ENCODE data around the gene C10orf53. TPM values are rescaled to one million over a fixed set of nuclear protein-coding genes. Genes with fewer than 3 reads are reported as not detected.
"Not testable (repeated sequence)": the region's sequence is repeated elsewhere in the genome, so short reads cannot be mapped to it uniquely, and the experiment has no call there.

Gene C10orf53
- total RNA-seq, 1 donor from 2014 or later = not detected

- Histone ChIP-seq H3K27ac (no peak overlapping the region), H3K4me3 (no peak overlapping the region), H3K9me3 (no peaks in the 10 kb centered on the region), H3K4me1 (no peaks in the 10 kb centered on the region), H3K27me3 (ENCODE audit: low read depth) (no peaks in the 10 kb centered on the region), H3K36me3 (no peaks in the 10 kb centered on the region)
- intact Hi-C loops (cut with DNase I) = no loop called here
- DNase-seq (no peak), ATAC-seq (no peak)
- TF ChIP-seq CTCF (IDR thresholded peaks at IDR 0.05) = no peak
Observed at GRCh38 chr10:49666685-49667084, 12.8 kb upstream of the C10orf53 start.

- ATAC-seq (no peak), DNase-seq (no peak)
- H3K27me3 ChIP-seq (ENCODE audit: low read depth) = no peaks in the 10 kb centered on the region
- no peak for TF ChIP-seq CTCF (IDR thresholded peaks at IDR 0.05)
- no peaks in the 10 kb centered on the region for H3K4me1 ChIP-seq
- H3K36me3 ChIP-seq = no peaks in the 10 kb centered on the region
- no peak overlapping the region for H3K4me3 ChIP-seq
- no peak overlapping the region for H3K27ac ChIP-seq
- intact Hi-C loops (cut with DNase I) = no loop called here
- H3K9me3 ChIP-seq = no peaks in the 10 kb centered on the region
Observed at GRCh38 chr10:49667991-49668390, 11.5 kb upstream of the C10orf53 start.

GRCh38 chr10:49668684-49669083, 10.8 kb upstream of the C10orf53 start:
- DNase-seq = no peak
- intact Hi-C loops (cut with DNase I) = no loop called here
- Histone ChIP-seq H3K4me3 (no peak overlapping the region), H3K9me3 (no peaks in the 10 kb centered on the region), H3K27ac (no peak overlapping the region), H3K4me1 (no peaks in the 10 kb centered on the region), H3K36me3 (no peaks in the 10 kb centered on the region), H3K27me3 (ENCODE audit: low read depth) (no peaks in the 10 kb centered on the region)
- TF ChIP-seq CTCF (IDR thresholded peaks at IDR 0.05) = no peak
- no peak for ATAC-seq

- DNase-seq = no peak
Observed at GRCh38 chr10:49678827-49679479, 498 bp upstream of the C10orf53 start.

GRCh38 chr10:49682449-49682848, 3.0 kb downstream of the C10orf53 start:
- H3K27me3 ChIP-seq (ENCODE audit: low read depth) = peaks cover 23% of the 10 kb centered on the region
- H3K4me3 ChIP-seq; H3K4me1 ChIP-seq; intact Hi-C loops (cut with DNase I); H3K36me3 ChIP-seq; ATAC-seq; H3K9me3 ChIP-seq; H3K27ac ChIP-seq; DNase-seq: not testable (repeated sequence)

More at GRCh38 chr10:49678827-49679479, 498 bp upstream of the C10orf53 start:
- H3K27me3 ChIP-seq (ENCODE audit: low read depth) = peaks cover 25% of the 10 kb centered on the region
- H3K4me3 ChIP-seq = no peak overlapping the region
- no peaks in the 10 kb centered on the region for H3K9me3 ChIP-seq
- intact Hi-C loops (cut with DNase I) = no loop called here
- H3K4me1 ChIP-seq = no peaks in the 10 kb centered on the region
- TF ChIP-seq CTCF (IDR thresholded peaks at IDR 0.05) = no peak
- no peak overlapping the region for H3K27ac ChIP-seq
- no peak for ATAC-seq
- H3K36me3 ChIP-seq = no peaks in the 10 kb centered on the region

GRCh38 chr10:49682879-49683278, 3.4 kb downstream of the C10orf53 start:
- no peak for DNase-seq
- no peak for TF ChIP-seq CTCF (IDR thresholded peaks at IDR 0.05)
- Histone ChIP-seq H3K4me1 (no peaks in the 10 kb centered on the region), H3K4me3 (no peak overlapping the region), H3K27me3 (ENCODE audit: low read depth) (peaks cover 26% of the 10 kb centered on the region), H3K27ac (no peak overlapping the region), H3K9me3 (peaks cover 8% of the 10 kb centered on the region), H3K36me3 (no peaks in the 10 kb centered on the region)
- no peak for ATAC-seq
- intact Hi-C loops (cut with DNase I) = no loop called here
